Natural killer cell (primary cell): ENCODE data around the gene LIX1L. TPM values are rescaled to one million over a fixed set of nuclear protein-coding genes. Genes with fewer than 3 reads are reported as not detected.

Source experiments
- ATAC-seq, 3 donors: fragments of 150-1000 bp in 2 of 3; fragments of 200-7000 bp in 1 of 3; cut with Tn5 transposase; 1 replicate in 1 of 3; 2 replicates in 2 of 3; pipeline ENCODE4 v1.10.0; 2021; ENCODE audit warnings: mild to moderate bottlenecking in 2 of 3, moderate library complexity in 2 of 3
- DNase-seq, 2 donors: peaks; one replicate each; pipeline versions ENCODE4 v3.0.0 to v3.0.0-alpha.2; 2013 to 2021; ENCODE audit warnings: mixed read lengths in 1 of 2
- H3K27ac ChIP-seq: one replicate; pipeline ENCODE4 v1.5.1; 2013; ENCODE audit warnings: mild to moderate bottlenecking, low read length
- H3K27me3 ChIP-seq: one replicate; pipeline ENCODE4 v1.6.1; 2013; ENCODE audit warnings: low read length; ENCODE audit not compliant: control insufficient read depth, insufficient read depth
- H3K36me3 ChIP-seq: one replicate; pipeline ENCODE4 v1.6.1; 2013; ENCODE audit warnings: low read length; ENCODE audit not compliant: control insufficient read depth, insufficient read depth
- H3K4me1 ChIP-seq: one replicate; pipeline ENCODE4 v1.6.1; 2013; ENCODE audit warnings: low read length; ENCODE audit not compliant: control insufficient read depth, insufficient read depth
- H3K4me3 ChIP-seq: one replicate; pipeline ENCODE4 v1.5.1; 2013; ENCODE audit warnings: low read length
- H3K9me3 ChIP-seq: one replicate; pipeline ENCODE4 v1.6.1; 2013; ENCODE audit warnings: low read length; ENCODE audit not compliant: control insufficient read depth, insufficient read depth
- H3K27ac Mint-ChIP-seq, 2 donors: one replicate each; pipeline ENCODE4 v1.8.0; 2022; ENCODE audit warnings: mild to moderate bottlenecking in 2 of 2, mixed read lengths in 2 of 2, moderate library complexity in 1 of 2
- H3K27me3 Mint-ChIP-seq, 2 donors: one replicate each; pipeline ENCODE4 v1.8.0; 2022; ENCODE audit warnings: low read depth in 2 of 2, mixed read lengths in 2 of 2
- H3K36me3 Mint-ChIP-seq: one replicate; pipeline ENCODE4 v1.8.0; 2022; ENCODE audit warnings: mixed read lengths
- H3K4me1 Mint-ChIP-seq, 2 donors: one replicate each; pipeline ENCODE4 v1.8.0; 2022; ENCODE audit warnings: mixed read lengths in 2 of 2
- H3K4me3 Mint-ChIP-seq: one replicate; pipeline ENCODE4 v1.8.0; 2022; ENCODE audit warnings: mild to moderate bottlenecking, moderate library complexity, mixed read lengths
- H3K9me3 Mint-ChIP-seq, 2 donors: one replicate each; pipeline ENCODE4 v1.8.0; 2022; ENCODE audit warnings: mixed read lengths in 2 of 2
- WGBS: methylation state at CpG from one replicate; pipeline ENCODE4 v1.1.7; 2013; ENCODE audit warnings: missing lambda C conversion rate; ENCODE audit not compliant: insufficient coverage; 5-methylcytosine and 5-hydroxymethylcytosine counted together
- intact Hi-C: fragments of 100-400 bp; cut with micrococcal nuclease; formaldehyde crosslinking; loops from one replicate; pipeline ENCODE4 v1.14.2; 2022
- total RNA-seq, 4 donors: library from RNA; stranded (reverse); fragments of 120-200 nt in 1 of 4; gene quantifications; one replicate each; pipeline versions ENCODE4 v1.2.3 to v1.2.4, GENCODE V29; 2013 to 2022
- TF ChIP-seq, protein P1 (sequence below): fragments of 200-600 bp; IDR thresholded peaks from one replicate; pipeline ENCODE4 v1.8.0; 2022; ENCODE audit warnings: antibody characterized with exemption

Gene LIX1L
- 10 to 100 TPM; 33.4 to 41.3 (median 38.2) TPM for total RNA-seq
- 25.3 TPM for total RNA-seq (2013)

DNA sequence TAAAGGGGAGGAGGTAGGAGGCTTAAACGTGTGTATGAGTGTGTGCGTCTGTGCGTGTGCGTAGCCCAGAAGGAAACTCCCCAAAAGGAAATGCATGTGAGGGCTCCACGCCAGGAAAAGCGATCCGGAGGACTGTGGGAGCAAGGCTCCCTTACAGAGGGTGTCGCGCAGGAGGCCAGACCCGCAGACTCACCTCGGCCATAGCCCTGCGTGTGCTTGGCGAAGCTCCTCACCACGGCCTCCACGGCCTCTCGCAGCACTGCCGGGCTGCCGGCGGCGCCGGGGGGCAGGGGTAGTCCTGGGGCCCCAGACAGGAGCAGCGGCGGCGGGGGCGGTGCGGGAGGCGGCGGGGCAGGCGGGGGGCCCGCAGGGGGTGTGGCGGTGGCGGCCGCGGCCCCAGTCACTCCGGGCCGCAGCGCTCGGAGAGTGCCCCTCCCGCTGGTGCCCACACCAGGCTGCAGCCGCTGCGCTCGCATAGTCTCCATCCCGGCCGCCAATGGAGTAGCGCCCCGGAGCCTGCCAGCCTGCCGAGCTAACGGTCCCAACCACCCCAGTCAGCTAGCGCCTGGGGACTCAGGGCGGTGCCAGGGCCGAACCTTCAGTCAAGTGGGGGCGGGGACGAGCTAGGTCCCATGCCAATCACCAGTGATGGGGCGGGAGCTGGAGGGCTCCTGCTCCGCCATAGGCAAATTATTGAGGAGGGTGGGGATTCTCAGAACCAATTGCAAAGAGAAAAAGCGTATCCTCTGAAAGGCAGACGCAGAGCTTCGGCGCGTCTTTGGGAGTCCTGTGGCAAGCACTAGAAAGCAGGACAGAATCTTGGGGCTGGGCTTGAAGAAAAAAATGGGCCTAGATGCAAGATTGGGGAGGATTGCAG, at the start of gene LIX1L:
LIX1L (minus strand) TSS at position 575 of the 877 bp plus-strand sequence; CDS start at position 485, 90 bp downstream.
- peak within 1 kb of the TSS; percentile 88 for H3K4me3 ChIP-seq
- peaks cover 77 to 83% of the 10 kb centered on the region in 2 donors for H3K4me1 Mint-ChIP-seq
- H3K27ac ChIP-seq = peak within 1 kb of the TSS; percentile 85
- H3K27ac Mint-ChIP-seq = peak within 1 kb of the TSS; percentile 86 to 87
- H3K4me3 Mint-ChIP-seq = peak within 1 kb of the TSS; percentile 96
- no peaks in the 10 kb centered on the region for H3K27me3 ChIP-seq
- no peaks in the 10 kb centered on the region for H3K27me3 Mint-ChIP-seq
- intact Hi-C loops = loop anchor here (2.0 kb wide), 1 partner anchor 21 kb away; no protein-coding TSS in a partner anchor
- no peaks in the 10 kb centered on the region for H3K36me3 Mint-ChIP-seq
- DNase-seq = peak; percentile 88 to 98
- TF ChIP-seq, protein P1, sequence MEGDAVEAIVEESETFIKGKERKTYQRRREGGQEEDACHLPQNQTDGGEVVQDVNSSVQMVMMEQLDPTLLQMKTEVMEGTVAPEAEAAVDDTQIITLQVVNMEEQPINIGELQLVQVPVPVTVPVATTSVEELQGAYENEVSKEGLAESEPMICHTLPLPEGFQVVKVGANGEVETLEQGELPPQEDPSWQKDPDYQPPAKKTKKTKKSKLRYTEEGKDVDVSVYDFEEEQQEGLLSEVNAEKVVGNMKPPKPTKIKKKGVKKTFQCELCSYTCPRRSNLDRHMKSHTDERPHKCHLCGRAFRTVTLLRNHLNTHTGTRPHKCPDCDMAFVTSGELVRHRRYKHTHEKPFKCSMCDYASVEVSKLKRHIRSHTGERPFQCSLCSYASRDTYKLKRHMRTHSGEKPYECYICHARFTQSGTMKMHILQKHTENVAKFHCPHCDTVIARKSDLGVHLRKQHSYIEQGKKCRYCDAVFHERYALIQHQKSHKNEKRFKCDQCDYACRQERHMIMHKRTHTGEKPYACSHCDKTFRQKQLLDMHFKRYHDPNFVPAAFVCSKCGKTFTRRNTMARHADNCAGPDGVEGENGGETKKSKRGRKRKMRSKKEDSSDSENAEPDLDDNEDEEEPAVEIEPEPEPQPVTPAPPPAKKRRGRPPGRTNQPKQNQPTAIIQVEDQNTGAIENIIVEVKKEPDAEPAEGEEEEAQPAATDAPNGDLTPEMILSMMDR = no peak
- H3K9me3 ChIP-seq = no peaks in the 10 kb centered on the region
- ATAC-seq = peak; percentile 87 to 98 (median 91)
- under 1% methylated on average over 60 of the region's 60 CpGs for WGBS
- peaks cover 44% of the 10 kb centered on the region for H3K4me1 ChIP-seq
- H3K9me3 Mint-ChIP-seq = no peaks in the 10 kb centered on the region
- H3K36me3 ChIP-seq = peaks cover 1% of the 10 kb centered on the region

DNA sequence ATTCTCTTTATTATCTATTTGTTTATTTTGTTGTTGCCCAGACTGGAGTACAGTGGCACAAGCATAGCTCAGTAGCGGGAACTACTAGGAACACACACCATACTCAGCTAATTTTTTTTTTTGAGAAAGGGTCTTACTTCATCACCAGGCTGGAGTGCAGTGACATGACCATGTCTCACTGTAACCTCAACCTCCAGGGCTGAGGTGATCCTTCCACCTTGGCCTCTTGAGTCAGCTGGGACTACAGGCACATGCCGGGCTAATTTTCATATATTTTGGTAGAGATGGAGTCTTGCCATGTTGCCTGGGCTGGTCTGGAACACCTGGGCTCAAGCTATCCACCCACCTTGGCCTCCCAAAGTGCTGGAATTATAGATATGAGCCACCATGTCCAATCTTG, 43.9 kb upstream of the LIX1L start:
- H3K4me3 ChIP-seq = no peak overlapping the region
- 100% methylated on average over 2 of the region's 2 CpGs for WGBS
- H3K27ac Mint-ChIP-seq = peak overlapping the region; percentile 46 to 97

DNA sequence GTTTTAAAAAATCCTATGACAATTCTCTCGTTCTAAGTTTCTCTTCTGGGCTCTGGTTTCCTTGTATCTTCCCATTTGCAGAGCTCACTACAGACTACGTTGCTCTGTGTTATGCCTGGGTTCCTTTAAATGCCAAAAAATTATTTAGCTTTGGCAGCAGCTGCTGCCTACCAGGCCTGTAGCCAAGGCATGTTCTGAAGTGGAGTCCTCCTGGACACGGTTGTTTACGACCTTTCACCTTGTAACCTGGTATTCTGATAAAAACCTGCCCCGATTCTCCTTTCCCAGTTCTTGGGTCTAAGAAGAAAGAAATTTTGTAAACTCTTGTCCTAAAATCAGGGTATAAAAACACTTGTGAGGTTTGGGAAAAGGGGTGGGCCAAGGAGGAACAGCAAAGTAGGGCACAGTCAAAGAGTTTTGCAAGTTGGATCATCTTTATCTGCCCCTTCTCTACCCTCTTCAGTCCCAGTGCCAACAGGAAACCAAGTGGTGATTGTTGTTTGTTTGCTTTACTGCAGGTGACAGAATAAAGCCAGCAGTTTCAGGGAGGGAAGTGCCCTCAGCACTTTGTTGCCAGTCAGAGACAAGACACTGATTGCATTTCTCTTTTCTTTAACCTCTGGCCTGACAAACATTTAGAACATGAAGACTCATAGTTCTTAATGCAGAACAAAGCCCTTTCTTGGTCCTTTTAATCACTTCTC, 41.7 kb upstream of the LIX1L start:
- Mint-ChIP-seq H3K27me3 (no peaks in the 10 kb centered on the region), H3K9me3 (no peaks in the 10 kb centered on the region), H3K36me3 (peaks cover 20% of the 10 kb centered on the region), H3K27ac (peak overlapping the region; percentile 97 to 99), H3K4me1 (peaks cover 42 to 47% of the 10 kb centered on the region in 2 donors), H3K4me3 (peak overlapping the region; percentile 74)
- ATAC-seq (peak; percentile 19 to 36 (median 22)), DNase-seq (peak in 1 of 2 donors; percentile 77)
- Histone ChIP-seq H3K36me3 (peaks cover 13% of the 10 kb centered on the region), H3K4me3 (peak overlapping the region; percentile 13), H3K4me1 (peaks cover 38% of the 10 kb centered on the region), H3K27ac (peak overlapping the region; percentile 71), H3K9me3 (no peaks in the 10 kb centered on the region), H3K27me3 (no peaks in the 10 kb centered on the region)
- intact Hi-C loops = loop anchor here (5.0 kb wide), 3 partner anchors 37 to 72 kb away; partner anchors contain the start of genes ANKRD34A, POLR3GL and RBM8A
- WGBS = 31% methylated on average over 5 of the region's 5 CpGs
- TF ChIP-seq, protein P1 = no peak

More for the DNA sequence above, 43.9 kb upstream of the LIX1L start:
- H3K36me3 Mint-ChIP-seq = no peaks in the 10 kb centered on the region
- H3K9me3 Mint-ChIP-seq = no peaks in the 10 kb centered on the region
- TF ChIP-seq, protein P1 = no peak
- intact Hi-C loops = no loop called here
- Histone ChIP-seq H3K27ac (peak overlapping the region; percentile 46), H3K27me3 (no peaks in the 10 kb centered on the region), H3K9me3 (no peaks in the 10 kb centered on the region), H3K36me3 (no peaks in the 10 kb centered on the region), H3K4me1 (peaks cover 49% of the 10 kb centered on the region)
- ATAC-seq = no peak
- H3K4me1 Mint-ChIP-seq = peaks cover 48 to 50% of the 10 kb centered on the region in 2 donors
- DNase-seq = no peak
- peak overlapping the region; percentile 7 for H3K4me3 Mint-ChIP-seq
- no peaks in the 10 kb centered on the region for H3K27me3 Mint-ChIP-seq
